ENCODE data around the gene FEM1B. TPM values are rescaled to one million over a fixed set of nuclear protein-coding genes. Genes with fewer than 3 reads are reported as not detected.
"Not testable (repeated sequence)": the region's sequence is repeated elsewhere in the genome, so short reads cannot be mapped to it uniquely, and the experiment has no call there.

Gene FEM1B
- 10 to 100 TPM; 52.1 to 65.6 (median 60.6) TPM for polyA plus RNA-seq (ENCODE audit: insufficient read length in 4 of 4)

DNA sequence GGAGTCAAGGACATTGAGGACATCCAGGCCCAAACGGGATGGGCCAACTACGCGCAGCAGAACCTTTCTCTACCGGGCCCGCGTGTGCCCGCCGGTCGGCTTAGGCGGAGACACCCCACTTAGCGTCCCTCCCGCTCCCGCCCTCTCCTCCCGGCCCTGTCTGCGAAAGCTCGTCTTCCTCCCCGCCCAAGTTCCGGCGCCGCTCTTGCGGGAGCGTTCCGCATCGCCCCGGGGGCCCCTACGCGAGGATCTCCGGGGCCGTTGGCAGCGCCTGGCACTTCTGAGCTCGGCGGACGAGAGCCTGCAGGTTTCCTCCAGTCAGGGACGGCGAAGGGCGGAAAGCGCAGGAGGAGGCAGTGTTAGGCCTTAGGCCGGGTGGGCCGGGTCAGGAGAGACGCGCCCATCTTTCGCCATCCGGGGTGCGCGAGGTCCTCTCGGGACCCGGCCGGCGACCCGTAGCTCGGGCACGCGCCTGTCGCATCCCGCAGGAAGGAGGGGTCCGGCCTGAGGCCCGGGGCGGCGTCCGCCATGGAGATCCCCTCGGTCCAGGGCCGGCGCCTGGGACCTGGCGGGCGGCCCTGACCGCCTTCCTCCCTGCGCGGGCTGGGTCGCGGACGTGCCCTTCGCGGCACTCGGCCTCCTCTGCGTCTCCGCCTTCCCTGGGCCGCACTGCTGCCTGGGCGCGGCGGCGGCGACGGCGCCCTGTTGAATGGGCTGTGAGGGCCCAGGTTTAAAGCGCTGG, at the start of gene FEM1B:
FEM1B (plus strand) TSS at position 143 of the 742 bp plus-strand sequence. CDS start 673 bp downstream, outside the sequence.
- peak; percentile 81 to 87 (median 86) for DNase-seq (ENCODE audit: low read depth in 4 of 4, low spot score in 3 of 4)

DNA sequence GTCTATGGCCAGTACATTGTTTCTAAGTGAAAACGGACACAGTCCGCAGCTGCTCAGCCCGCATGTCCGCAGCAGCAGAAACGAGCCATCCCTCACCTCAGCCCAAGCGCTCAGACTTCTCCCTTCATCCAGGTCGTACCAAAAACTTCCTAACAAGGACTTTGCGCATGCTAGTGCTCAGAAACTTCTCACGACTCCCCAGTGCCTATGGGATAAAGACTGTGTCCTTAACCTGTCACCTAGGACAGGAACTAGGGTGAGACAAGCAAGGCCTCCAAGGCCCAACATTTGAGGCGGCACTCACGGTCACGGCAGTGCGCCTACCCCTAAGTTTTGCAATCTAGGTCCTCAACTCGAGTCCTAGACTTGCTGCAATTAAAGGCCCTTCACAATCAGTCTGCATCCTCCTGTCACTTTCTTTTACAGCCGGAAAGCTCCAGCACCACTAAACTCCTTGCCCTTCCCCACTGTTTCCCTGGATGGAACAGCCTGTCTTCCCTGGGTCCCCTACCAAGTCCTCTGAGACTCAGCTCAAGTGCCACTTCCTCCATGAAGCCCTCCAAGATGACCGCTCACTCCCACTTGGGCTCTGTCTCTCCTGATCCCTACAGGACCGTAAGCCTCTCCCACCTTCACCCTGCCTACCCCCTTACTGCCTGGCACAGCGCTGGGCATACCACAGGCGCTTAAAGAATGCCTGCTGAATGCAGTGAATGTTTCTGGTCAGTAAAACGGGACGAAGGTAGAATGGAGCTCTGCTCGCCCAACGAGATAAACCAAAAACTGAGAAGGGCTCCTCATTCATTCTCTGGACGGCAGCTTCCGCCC, 49.2 kb upstream of the FEM1B start:
- no peak for DNase-seq (ENCODE audit: low read depth in 4 of 4, low spot score in 3 of 4)

DNA sequence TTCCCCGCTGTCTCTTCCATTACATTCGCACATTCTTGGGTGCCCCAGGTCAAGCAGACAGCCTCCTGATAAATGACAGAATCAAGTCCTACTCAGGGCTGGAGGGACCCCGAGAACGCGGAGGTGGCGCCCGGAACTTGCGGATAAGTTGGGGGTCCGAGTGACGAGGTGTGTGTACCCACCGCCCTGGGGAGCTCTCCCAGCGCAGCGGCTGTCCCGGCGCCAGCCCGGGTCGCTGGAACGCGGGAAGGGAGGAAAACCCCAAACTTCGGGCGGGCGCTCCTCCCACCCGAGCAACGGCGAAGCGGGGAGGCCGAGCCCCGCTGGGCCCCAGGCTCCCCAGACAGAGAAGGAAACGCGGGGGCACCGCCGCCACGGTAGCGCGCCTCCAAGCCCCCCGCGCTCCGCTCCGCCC, 48.6 kb upstream of the FEM1B start:
- no peak for DNase-seq (ENCODE audit: low read depth in 4 of 4, low spot score in 3 of 4)

DNA sequence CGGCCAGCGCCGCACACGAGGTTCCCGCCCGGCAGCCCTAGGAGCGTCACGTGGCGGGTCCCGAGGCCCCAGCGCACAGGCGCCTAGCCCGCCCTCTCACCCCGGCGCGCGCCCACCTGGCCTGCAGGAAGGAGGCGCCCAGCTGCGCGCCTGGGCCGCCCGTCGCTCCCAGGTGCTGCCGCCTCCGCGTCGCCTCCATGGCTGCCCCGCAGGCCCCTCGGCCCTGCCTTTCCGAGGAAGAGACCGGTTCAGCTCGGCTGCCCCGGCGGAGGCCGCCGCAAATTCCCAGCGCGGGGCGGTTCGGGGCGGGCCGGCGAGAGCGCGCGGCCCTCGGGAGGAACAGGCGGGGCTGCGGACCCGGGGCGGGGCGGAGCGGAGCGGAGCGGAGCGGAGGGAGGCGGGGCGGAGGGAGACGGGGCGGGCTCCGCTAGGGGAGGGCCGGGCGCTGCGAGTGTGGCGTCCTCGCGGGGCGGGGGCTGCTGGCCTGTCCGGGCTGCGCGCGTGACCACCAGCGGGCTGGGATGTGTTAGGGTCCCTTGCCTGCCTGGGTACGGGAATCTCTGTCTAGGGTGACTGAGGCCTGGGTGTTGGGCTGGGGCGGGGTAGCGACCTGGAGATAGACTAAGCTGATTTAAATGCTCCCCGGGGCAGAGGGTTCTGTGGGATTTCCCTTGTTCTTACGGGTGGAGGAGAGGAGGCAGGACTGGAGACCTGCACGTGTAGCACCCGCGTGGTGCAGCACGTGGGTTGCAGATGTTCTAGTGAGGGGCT, 48.0 kb upstream of the FEM1B start, which contains the start of gene CLN6:
CLN6 (minus strand) TSS at position 343 of the 771 bp plus-strand sequence; CDS start at position 199, 144 bp downstream.
- peak; percentile 58 to 74 (median 68) for DNase-seq (ENCODE audit: low read depth in 4 of 4, low spot score in 3 of 4)

DNA sequence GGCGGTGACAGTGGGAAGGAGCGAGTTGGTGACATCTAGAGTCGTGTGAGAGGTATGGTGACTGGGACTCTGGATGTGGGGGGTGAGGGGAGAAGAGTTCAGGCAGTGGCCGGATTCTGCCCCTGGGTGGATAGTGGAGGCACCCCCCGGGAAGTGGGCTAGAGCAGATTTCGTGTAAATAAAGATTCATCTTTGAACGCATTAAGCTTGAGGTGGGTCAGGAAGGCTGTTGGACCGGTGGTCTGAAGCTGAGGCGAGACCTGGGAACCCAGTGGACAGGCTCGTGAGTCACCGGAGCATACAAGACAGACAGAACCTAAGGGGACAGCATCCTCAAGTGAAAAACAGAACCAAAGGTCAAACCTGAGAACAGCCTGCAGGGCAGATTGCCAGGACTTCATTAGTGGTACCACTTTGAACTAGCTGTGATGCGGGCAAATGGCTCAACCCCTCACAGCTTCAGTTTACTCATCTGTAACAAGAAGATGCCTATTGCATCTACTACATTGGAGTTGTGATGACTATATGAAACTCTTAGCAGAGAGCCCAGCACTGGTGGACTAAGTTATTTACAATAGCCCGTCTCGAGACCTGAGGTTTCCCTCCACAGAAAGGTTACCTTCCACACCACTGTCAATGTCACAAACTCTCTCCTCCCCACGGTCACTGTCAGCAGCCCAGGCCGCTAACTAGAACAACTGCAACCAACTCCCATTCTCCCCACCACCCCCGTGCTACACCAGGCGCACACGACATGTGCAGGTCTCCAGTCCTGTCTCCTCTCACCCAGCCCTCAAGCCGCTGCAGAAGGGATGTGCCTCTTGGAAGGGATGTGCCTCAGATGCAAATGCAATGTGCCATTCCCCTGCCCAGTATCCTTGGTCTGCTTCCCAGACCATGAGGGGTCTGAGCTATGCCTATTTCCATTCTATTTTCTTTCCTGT, 47.1 kb upstream of the FEM1B start:
- DNase-seq (ENCODE audit: low read depth in 4 of 4, low spot score in 3 of 4): no peak

DNA sequence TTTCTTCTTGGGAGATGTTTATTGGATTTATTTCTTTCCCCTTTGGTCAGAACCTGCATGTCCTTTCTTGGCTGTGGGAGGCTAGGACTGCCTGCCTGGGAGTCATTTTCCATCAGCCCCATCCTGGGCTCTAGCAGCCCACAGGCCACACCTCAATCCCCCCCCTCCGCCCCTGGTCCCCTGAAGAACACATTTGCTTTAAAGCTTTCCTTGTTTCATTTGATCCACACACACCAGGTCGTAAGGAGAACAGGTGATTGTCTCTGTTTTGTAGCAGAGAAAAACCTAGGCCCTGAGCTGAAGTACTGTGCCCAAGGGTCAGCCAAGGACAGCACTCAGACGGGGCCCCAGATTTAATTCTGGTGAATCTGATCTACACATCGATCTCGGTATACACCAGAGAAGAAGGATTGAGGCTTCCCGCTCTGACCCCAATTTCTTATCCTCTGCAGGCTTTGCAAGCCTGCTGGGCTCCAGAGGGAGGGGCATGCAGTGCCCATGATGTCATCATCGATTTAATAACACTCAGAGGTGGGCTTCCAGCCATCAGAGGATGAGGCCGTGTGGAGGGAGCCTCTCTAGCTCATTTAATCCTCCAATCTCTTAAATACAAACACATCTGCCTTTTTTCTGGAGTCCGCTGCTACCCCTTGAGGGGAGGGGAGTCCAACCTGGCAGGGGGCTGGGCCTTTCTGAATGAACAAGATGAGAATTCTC, 46.3 kb upstream of the FEM1B start:
- no peak for DNase-seq (ENCODE audit: low read depth in 4 of 4, low spot score in 3 of 4)

DNA sequence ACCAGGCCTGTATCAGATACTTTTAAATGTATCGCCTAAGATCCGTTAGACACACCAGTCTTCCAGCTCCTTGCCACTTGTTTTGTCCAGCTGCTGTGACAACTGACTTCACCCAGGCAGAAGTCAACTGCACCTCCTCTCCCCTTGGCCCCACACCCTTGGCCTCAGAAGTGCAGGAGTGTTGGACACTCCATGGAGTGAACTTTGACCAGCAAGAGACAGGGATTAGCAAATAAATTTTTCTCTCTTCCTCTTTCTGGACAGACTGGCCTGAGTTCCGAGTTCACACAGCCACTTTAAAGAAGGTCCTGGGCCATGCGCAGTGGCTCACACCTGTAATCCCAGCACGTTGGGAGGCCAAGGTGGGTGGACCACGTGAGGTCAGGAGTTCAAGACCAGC, 45.1 kb upstream of the FEM1B start:
- no peak for DNase-seq (ENCODE audit: low read depth in 4 of 4, low spot score in 3 of 4)

DNA sequence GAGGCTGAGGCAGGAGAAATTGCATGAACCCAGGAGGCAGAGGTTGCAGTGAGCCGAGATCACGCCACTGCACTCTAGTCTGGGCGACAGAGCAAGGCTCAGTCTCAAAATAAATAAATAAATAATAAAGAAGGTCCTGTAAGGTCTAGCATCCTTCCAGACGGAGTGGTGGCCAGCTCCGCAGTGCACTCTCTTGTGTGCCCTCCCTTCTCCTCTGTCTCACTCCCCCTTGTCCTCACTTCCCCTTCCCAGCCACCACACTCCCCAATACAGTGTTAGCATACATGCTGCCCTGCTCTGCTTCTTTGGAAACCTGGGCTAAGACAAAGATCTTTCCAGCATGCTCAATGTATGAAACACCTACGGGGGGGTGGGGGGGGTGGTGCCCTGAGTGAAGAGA, 44.6 kb upstream of the FEM1B start:
- DNase-seq (ENCODE audit: low read depth in 4 of 4, low spot score in 3 of 4): no peak

DNA sequence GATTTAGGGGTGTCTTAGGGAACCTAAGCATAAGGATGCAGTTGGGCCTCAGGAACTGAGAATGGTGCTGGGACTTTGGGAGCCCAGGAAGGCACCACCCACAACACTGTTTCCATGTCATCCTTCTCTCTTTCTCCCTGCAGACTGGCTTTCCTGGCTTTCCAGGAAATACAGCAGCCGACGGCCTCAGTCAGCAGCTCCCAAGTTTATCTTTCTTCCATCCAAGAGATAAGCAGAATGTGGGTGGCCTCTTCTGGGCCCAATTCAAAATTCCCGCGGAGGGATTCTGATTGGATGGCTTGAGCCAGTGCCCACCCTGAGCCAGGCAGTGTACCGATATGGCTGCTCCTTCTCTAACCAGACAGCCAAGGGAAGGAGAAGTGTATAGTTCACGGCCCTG, 43.5 kb upstream of the FEM1B start:
- no peak for DNase-seq (ENCODE audit: low read depth in 4 of 4, low spot score in 3 of 4)

DNA sequence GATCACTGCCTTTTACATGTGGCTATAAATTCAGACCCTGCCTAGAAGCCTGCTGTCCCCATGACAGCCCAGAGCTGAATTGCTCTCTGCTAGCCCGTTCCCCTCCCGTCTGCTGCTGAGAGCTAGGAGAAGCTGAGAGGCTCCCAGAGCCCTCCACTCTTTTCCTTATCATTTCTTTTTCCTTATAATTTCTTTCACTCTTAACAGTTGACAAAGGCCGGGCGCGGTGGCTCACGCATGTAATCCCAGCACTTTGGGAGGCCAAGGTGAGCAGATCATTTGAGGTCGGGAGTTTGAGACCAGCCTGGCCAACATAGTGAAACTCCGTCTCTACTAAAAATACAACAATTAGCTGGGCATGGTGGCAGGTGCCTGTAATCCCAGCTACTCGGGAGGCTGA, 43.0 kb upstream of the FEM1B start:
- DNase-seq (ENCODE audit: low read depth in 4 of 4, low spot score in 3 of 4): not testable (repeated sequence)

DNA sequence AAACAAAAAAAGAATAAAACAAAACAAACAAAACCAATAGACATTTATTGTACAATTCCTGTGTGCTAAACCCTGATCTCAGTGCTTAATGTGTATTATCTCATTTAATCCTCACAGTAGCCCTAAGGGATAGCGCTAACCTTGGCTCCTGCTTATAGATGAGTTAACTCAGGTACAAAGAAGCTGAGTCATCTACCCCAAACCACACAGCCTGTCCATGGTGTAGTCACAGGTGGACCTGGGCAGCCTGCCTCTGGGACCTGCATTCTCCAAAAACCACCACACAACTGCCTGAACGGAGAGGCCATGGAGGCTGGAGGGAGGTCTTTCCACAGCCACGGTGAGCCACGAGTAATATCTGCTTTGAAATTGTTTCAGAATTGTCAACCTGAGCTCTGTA, 42.5 kb upstream of the FEM1B start:
- no peak for DNase-seq (ENCODE audit: low read depth in 4 of 4, low spot score in 3 of 4)

DNA sequence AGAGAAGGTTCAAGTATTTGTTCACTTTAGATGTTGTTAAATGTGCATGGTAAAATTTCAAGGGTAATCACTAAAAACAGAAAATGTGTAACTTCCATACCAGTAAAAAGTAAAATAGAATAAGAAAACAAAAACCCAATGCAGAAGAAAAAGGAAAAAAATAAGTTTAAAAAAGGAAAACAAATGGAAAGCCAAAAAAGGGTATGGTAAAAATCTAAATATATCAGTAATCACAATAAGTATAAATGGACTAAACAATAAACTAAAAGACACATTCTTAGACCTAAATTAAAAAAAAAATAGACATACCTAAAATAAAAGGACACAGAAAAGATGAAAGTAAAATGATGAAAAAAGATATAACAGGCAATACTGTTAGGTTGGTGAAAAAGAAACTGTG, 38.5 kb upstream of the FEM1B start:
- DNase-seq (ENCODE audit: low read depth in 4 of 4, low spot score in 3 of 4): no peak

DNA sequence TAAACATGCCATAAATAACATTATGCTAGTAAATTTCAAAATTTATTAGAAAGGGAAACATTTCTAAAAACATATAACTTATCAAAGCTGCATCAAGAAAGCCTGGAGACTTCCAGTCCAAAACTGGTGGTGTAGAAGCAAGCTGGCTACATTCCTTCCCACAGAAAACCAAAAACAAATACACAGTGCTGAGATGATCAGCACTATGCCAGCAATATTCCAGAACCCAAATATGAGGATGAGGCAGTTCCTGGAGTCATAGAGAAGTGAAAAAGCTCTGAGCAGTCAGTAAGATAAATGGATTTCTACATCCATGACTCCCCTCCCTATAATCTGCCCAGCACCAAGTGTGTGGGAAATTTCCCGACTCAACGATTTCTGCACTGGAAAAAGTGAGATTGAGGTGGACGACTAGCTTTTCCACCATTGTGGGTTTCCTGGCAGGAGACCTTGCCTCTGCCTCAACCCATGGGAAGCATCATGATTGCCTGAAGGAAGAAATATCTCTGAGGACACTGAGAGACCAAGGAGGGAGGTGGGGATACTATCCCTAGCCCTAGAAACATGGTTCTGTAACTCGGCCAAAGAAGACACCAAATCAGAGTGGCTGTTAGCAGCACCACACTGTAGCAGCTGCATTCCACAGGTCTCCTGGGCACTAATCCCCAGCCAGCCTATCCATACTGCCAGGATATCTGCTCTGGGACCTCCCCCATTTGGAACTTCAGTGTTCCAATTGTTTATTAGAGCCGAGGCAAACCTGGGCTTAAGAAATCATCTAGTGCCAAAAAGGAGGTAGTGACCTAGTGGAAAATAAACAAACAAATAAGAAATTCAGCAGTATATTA, 36.2 kb upstream of the FEM1B start:
- DNase-seq (ENCODE audit: low read depth in 4 of 4, low spot score in 3 of 4): no peak

DNA sequence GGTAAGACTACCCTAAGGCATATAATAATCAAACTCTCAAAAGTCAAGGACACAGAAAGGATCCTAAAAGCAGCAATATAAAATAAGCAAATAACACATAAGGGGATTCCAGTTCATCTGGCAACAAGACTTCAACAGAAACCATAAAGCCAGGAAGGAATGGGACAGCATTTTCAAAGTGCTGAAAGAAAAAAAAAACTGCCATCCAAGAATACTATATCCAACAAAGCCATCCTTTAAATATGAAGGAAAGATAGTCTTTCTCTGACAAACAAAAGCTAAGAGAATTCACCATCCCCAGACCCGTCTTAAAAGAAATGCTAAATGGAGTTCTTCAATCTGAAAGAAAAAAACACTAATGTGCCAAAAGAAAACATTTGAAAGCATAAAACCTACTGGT, 33.3 kb upstream of the FEM1B start:
- DNase-seq (ENCODE audit: low read depth in 4 of 4, low spot score in 3 of 4): no peak

DNA sequence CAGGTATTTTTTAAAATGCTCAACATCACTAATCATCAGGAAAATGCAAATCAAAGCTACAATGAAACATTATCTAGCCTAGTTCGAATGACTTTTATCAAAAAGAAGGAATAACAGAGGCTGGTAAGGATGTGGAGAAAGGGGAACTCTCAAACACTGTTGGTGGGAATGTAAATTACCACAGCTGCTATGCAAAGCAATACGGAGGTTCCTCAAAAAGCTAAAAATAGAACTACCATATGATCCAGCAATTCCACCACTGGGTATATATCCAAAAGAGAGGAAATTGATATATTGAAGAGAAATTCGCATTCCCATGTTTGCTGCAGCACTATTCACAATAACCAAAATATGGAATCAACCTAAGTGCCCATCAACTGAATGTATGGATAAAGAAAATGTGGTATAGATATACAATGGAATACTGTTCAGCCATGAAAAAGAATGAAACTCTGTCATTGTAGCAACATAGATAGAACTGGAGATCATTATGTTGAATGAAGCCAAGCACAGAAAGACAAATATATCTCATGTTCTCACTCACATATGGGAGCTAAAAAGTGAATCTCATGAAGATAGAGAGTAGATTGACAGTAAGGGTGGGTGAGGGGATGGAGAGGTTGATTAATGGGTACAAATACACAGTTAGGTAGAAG, 28.4 kb upstream of the FEM1B start:
- DNase-seq (ENCODE audit: low read depth in 4 of 4, low spot score in 3 of 4): no peak

DNA sequence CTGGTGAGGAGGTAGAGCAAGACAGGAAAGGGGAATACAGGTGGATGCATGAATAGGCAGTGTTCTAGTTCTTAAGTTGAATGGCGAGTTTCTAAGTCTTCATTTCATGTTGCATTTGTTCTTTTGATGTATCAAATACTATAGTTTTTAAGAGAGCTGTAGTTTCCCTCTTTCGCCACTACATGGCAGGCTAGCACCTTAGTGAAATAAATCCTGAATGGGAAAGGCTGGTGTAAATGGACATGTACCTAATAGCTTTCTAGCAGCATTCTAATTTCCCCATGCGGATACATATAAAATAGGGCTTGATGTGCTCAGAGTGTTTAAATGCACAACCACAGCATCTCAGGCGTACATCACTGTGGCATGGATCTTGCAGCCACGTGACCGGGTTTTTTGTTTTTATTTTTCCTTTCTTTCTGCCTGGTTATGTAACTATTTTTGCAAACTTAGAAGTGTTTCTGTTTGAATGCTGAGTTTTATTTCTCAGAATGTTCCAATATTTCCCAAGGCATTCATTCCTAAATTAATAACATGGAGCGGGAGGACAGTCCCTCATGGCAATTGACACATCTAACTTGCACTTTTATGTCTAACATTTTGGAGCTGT, 24.5 kb upstream of the FEM1B start:
- peak in 2 of 4 donors; percentile 35 to 63 for DNase-seq (ENCODE audit: low read depth in 4 of 4, low spot score in 3 of 4)
